ENCODE results near the gene VWA8. TPM values are rescaled to one million over a fixed set of nuclear protein-coding genes. Genes with fewer than 3 reads are reported as not detected.
"Not testable (repeated sequence)": the region's sequence is repeated elsewhere in the genome, so short reads cannot be mapped to it uniquely, and the experiment has no call there.

The VWA8 gene
- total and polyA plus RNA-seq, 2 of the 13 experiments (the other 11 are each of a cell fraction or from before 2014, with no cell fraction given), result 9.1 to 17.3 TPM

GRCh38 chr13:41621716-41622431, 339.0 kb downstream of the VWA8 start (continued):
- TF ChIP-seq, protein P1, sequence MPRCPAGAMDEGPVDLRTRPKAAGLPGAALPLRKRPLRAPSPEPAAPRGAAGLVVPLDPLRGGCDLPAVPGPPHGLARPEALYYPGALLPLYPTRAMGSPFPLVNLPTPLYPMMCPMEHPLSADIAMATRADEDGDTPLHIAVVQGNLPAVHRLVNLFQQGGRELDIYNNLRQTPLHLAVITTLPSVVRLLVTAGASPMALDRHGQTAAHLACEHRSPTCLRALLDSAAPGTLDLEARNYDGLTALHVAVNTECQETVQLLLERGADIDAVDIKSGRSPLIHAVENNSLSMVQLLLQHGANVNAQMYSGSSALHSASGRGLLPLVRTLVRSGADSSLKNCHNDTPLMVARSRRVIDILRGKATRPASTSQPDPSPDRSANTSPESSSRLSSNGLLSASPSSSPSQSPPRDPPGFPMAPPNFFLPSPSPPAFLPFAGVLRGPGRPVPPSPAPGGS (CRISPR knock-in tag; IDR thresholded peaks at IDR 0.05), result no peak
- no peak for TF ChIP-seq ZBTB44 (CRISPR knock-in tag; IDR thresholded peaks at IDR 0.05)
- TF ChIP-seq, protein P2, sequence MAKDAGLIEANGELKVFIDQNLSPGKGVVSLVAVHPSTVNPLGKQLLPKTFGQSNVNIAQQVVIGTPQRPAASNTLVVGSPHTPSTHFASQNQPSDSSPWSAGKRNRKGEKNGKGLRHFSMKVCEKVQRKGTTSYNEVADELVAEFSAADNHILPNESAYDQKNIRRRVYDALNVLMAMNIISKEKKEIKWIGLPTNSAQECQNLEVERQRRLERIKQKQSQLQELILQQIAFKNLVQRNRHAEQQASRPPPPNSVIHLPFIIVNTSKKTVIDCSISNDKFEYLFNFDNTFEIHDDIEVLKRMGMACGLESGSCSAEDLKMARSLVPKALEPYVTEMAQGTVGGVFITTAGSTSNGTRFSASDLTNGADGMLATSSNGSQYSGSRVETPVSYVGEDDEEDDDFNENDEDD (CRISPR knock-in tag; IDR thresholded peaks at IDR 0.05; ENCODE audit: borderline replicate concordance), result no peak
- TF ChIP-seq IRX3 (CRISPR knock-in tag; IDR thresholded peaks at IDR 0.05; ENCODE audit: borderline replicate concordance, low read depth), result no peak
- no peak for TF ChIP-seq TCF7L2 (IDR thresholded peaks at IDR 0.05; ENCODE audit: low read depth, low read length)
- no peak for TF ChIP-seq ETV5 (CRISPR knock-in tag; IDR thresholded peaks at IDR 0.05; ENCODE audit: borderline replicate concordance)
- TF ChIP-seq MAFK (conservative IDR thresholded peaks at IDR 0.05 in 1 of 2, IDR thresholded peaks at IDR 0.05 in 1 of 2; ENCODE audit: low read length in 2 of 2), result no peak
- TF ChIP-seq, protein P3, sequence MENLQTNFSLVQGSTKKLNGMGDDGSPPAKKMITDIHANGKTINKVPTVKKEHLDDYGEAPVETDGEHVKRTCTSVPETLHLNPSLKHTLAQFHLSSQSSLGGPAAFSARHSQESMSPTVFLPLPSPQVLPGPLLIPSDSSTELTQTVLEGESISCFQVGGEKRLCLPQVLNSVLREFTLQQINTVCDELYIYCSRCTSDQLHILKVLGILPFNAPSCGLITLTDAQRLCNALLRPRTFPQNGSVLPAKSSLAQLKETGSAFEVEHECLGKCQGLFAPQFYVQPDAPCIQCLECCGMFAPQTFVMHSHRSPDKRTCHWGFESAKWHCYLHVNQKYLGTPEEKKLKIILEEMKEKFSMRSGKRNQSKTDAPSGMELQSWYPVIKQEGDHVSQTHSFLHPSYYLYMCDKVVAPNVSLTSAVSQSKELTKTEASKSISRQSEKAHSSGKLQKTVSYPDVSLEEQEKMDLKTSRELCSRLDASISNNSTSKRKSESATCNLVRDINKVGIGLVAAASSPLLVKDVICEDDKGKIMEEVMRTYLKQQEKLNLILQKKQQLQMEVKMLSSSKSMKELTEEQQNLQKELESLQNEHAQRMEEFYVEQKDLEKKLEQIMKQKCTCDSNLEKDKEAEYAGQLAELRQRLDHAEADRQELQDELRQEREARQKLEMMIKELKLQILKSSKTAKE (CRISPR knock-in tag; IDR thresholded peaks at IDR 0.05; ENCODE audit: borderline replicate concordance), result no peak

DNA sequence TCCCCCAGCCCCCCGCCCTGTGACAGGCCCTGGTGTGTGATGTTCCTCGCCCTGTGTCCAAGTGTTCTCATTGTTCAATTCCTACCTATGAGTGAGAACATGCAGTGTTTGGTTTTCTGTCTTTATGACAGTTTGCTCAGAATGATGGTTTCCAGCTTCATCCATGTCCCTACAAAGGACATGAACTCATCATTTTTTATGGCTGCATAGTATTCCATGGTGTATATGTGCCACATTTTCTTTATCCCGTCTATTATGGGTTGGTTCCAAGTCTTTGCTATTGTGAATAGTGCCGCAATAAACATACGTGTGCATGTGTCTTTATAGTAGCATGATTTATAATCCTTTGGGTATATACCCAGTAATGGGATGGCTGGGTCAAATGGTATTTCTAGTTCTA, 343.3 kb downstream of the VWA8 start:
- H3K4me2 ChIP-seq (ENCODE audit: low read depth, low read length); H4K20me1 ChIP-seq (ENCODE audit: insufficient read depth, low read length); H3K4me3 ChIP-seq (replicated peaks in 1 of 3; ENCODE audit: insufficient read depth in 1 of 3, low read depth in 2 of 3, low read length in 3 of 3); H3K9me3 ChIP-seq (ENCODE audit: low read length); ATAC-seq; POLR2A ChIA-PET; CTCF ChIA-PET (ENCODE audit: low intra/inter-chr PET ratio, low total read pairs); H3K27me3 ChIP-seq (ENCODE audit: control insufficient read depth in 1 of 2, insufficient read depth in 2 of 2, low read length in 2 of 2); FAIRE-seq; H3K9ac ChIP-seq (ENCODE audit: insufficient read depth, low read depth, low read length); BruUV-seq (replicated peaks); DNase-seq (ENCODE audit: low spot score); H3K36me3 ChIP-seq (replicated peaks in 1 of 2; ENCODE audit: control insufficient read depth in 1 of 2, insufficient read depth in 2 of 2, low read length in 2 of 2); H2AFZ ChIP-seq (ENCODE audit: low read length); in situ Hi-C loops (cut with HindIII; ENCODE audit: extremely low pct_ligation_motif_present, low pct_unique_long_range_greater_than_20kb); H3K79me2 ChIP-seq (ENCODE audit: insufficient read depth, low read length); intact Hi-C loops (cut with micrococcal nuclease; ENCODE audit: unreplicated experiment); H3K27ac ChIP-seq (ENCODE audit: extremely low read length, insufficient read depth, low read length): not testable (repeated sequence)
- peaks cover 41% of the 10 kb centered on the region for H3K4me1 ChIP-seq (ENCODE audit: insufficient read depth, low read length)
- over 99% methylated on average over 5 of the region's 5 CpGs for WGBS (ENCODE audit: low lambda C conversion rate)
